ENCODE data around the gene FAM107B.

GRCh38 chr10:14727924-14728323 lies 46.8 kb downstream of the FAM107B start:
- no peak for TF ChIP-seq CTCF (IDR thresholded peaks at IDR 0.05)
- TF ChIP-seq POLR2A (IDR thresholded peaks at IDR 0.05), result no peak

Data from adrenal gland (tissue), 5 donors.